Trophoblast cell (in vitro differentiated cells and primary cell): ENCODE data around the gene KRT1.

Source experiments
- DNase-seq, 2 donors: peaks; one replicate each; pipeline ENCODE4 v3.0.0-alpha.2; 2016
- H2AFZ ChIP-seq: 2 replicates; pipeline ENCODE4 v1.6.1; 2013; ENCODE audit warnings: low read length, moderate library complexity, mild to moderate bottlenecking; ENCODE audit not compliant: insufficient read depth, poor library complexity
- H2AK5ac ChIP-seq: 2 replicates; pipeline ENCODE4 v1.6.1; 2013; ENCODE audit warnings: mild to moderate bottlenecking, low read length
- H2BK120ac ChIP-seq: 2 replicates; pipeline ENCODE4 v1.6.1; 2013; ENCODE audit warnings: low read length, mild to moderate bottlenecking, moderate library complexity; ENCODE audit not compliant: insufficient read depth, poor library complexity
- H2BK12ac ChIP-seq: 2 replicates; pipeline ENCODE4 v1.6.1; 2013; ENCODE audit warnings: mild to moderate bottlenecking, low read length, moderate library complexity
- H2BK5ac ChIP-seq: 2 replicates; pipeline ENCODE4 v1.6.1; 2013; ENCODE audit warnings: low read length, low read depth, moderate library complexity, mild to moderate bottlenecking; ENCODE audit not compliant: poor library complexity
- H3K14ac ChIP-seq: 2 replicates; pipeline ENCODE4 v1.6.1; 2013; ENCODE audit warnings: mild to moderate bottlenecking, low read length
- H3K18ac ChIP-seq: 2 replicates; pipeline ENCODE4 v1.6.1; 2013; ENCODE audit warnings: mild to moderate bottlenecking, low read length
- H3K23ac ChIP-seq: 2 replicates; pipeline ENCODE4 v1.6.1; 2013; ENCODE audit warnings: low read length
- H3K27ac ChIP-seq: 2 replicates; pipeline ENCODE4 v1.5.1; 2013; ENCODE audit warnings: low read depth, mild to moderate bottlenecking, inconsistent platforms, low read length, moderate library complexity
- H3K27me3 ChIP-seq: 2 replicates; pipeline ENCODE4 v1.6.1; 2013; ENCODE audit warnings: inconsistent platforms, mild to moderate bottlenecking, low read length, moderate library complexity; ENCODE audit not compliant: insufficient read depth
- H3K36me3 ChIP-seq, 2 experiments: 1 replicate in 1 of 2; 2 replicates in 1 of 2; pipeline ENCODE4 v1.6.1; 2013; ENCODE audit warnings: low read length in 2 of 2, mild to moderate bottlenecking in 2 of 2, moderate library complexity in 1 of 2; ENCODE audit not compliant: insufficient read depth in 2 of 2, control insufficient read depth in 1 of 2
- H3K4ac ChIP-seq: 2 replicates; pipeline ENCODE4 v1.6.1; 2013; ENCODE audit warnings: low read depth, mild to moderate bottlenecking, low read length, moderate library complexity
- H3K4me1 ChIP-seq, 2 experiments: 1 replicate in 1 of 2; 2 replicates in 1 of 2; pipeline ENCODE4 v1.6.1; 2013; ENCODE audit warnings: low read length in 2 of 2, mild to moderate bottlenecking in 2 of 2, moderate library complexity in 1 of 2; ENCODE audit not compliant: insufficient read depth in 2 of 2, control insufficient read depth in 1 of 2
- H3K4me2 ChIP-seq: 2 replicates; pipeline ENCODE4 v1.6.1; 2013; ENCODE audit warnings: inconsistent platforms, mild to moderate bottlenecking, low read length, moderate library complexity
- H3K4me3 ChIP-seq: 2 replicates; pipeline ENCODE4 v1.5.1; 2013; ENCODE audit warnings: mild to moderate bottlenecking, low read depth, low read length, inconsistent platforms
- H3K79me1 ChIP-seq: one replicate; pipeline ENCODE4 v1.6.1; 2013; ENCODE audit warnings: low read length
- H3K79me2 ChIP-seq: 2 replicates; pipeline ENCODE4 v1.6.1; 2013; ENCODE audit warnings: low read length, mild to moderate bottlenecking; ENCODE audit not compliant: control insufficient read depth, insufficient read depth, poor library complexity
- H3K9ac ChIP-seq: 2 replicates; pipeline ENCODE4 v1.6.1; 2013; ENCODE audit warnings: mild to moderate bottlenecking, low read length
- H3K9me3 ChIP-seq: 2 replicates; pipeline ENCODE4 v1.6.1; 2013; ENCODE audit warnings: low read depth, mild to moderate bottlenecking, control low read depth, inconsistent platforms, low read length; ENCODE audit not compliant: insufficient read depth
- H4K12ac ChIP-seq: 2 replicates; pipeline ENCODE4 v1.6.1; 2013; ENCODE audit warnings: low read depth, mild to moderate bottlenecking, low read length, moderate library complexity
- H4K8ac ChIP-seq: 2 replicates; pipeline ENCODE4 v1.6.1; 2013; ENCODE audit warnings: low read depth, mild to moderate bottlenecking, low read length, moderate library complexity
- H4K91ac ChIP-seq: one replicate; pipeline ENCODE4 v1.6.1; 2013; ENCODE audit warnings: low read depth, mild to moderate bottlenecking, low read length, moderate library complexity
- WGBS: extraction: QIAGEN DNeasy Blood & Tissue Kit; methylation state at CpG from one replicate; pipeline ENCODE4 v1.1.7; 2013; ENCODE audit warnings: missing lambda C conversion rate; ENCODE audit not compliant: insufficient read length, insufficient coverage; ENCODE audit errors: extremely low coverage; 5-methylcytosine and 5-hydroxymethylcytosine counted together

KRT1 gene

GRCh38 chr12:52666471-52666870 lies 13.7 kb downstream of the KRT1 start:
- no peak overlapping the region for H3K14ac ChIP-seq
- no peak overlapping the region for H2AK5ac ChIP-seq
- no peak overlapping the region for H4K91ac ChIP-seq
- no peak overlapping the region for H3K23ac ChIP-seq
- no peak overlapping the region for H3K18ac ChIP-seq
- H3K36me3 ChIP-seq = no peaks in the 10 kb centered on the region
- H4K12ac ChIP-seq = no peak overlapping the region
- H3K27me3 ChIP-seq = no peaks in the 10 kb centered on the region
- no peak overlapping the region for H3K4me2 ChIP-seq
- H3K4me1 ChIP-seq = peaks cover 2 to 8% of the 10 kb centered on the region in 2 experiments
- H3K27ac ChIP-seq = no peak overlapping the region
- H3K9ac ChIP-seq = no peak overlapping the region
- no peak for DNase-seq
- no peaks in the 10 kb centered on the region for H3K9me3 ChIP-seq
- H2BK5ac ChIP-seq = no peak overlapping the region
- H3K79me2 ChIP-seq = no peaks in the 10 kb centered on the region
- no peak overlapping the region for H4K8ac ChIP-seq
- H3K4ac ChIP-seq = no peak overlapping the region
- no peaks in the 10 kb centered on the region for H3K79me1 ChIP-seq
- no peak overlapping the region for H2AFZ ChIP-seq
- H2BK120ac ChIP-seq = no peak overlapping the region
- WGBS = no CpG with 5 or more reads among the region's 3 CpGs
- no peak overlapping the region for H3K4me3 ChIP-seq
- no peak overlapping the region for H2BK12ac ChIP-seq

GRCh38 chr12:52663420-52663819 lies 16.8 kb downstream of the KRT1 start:
- Histone ChIP-seq H3K27ac (no peak overlapping the region), H3K79me2 (no peaks in the 10 kb centered on the region), H3K4me1 (no peaks in the 10 kb centered on the region), H3K4me2 (no peak overlapping the region), H2BK12ac (no peak overlapping the region), H3K9me3 (no peaks in the 10 kb centered on the region), H3K79me1 (no peaks in the 10 kb centered on the region), H3K4me3 (no peak overlapping the region), H2AK5ac (no peak overlapping the region), H2BK120ac (no peak overlapping the region), H3K23ac (no peak overlapping the region), H4K12ac (no peak overlapping the region), H3K14ac (no peak overlapping the region), H3K36me3 (no peaks in the 10 kb centered on the region), H2AFZ (no peak overlapping the region), H4K8ac (no peak overlapping the region), H4K91ac (no peak overlapping the region), H3K4ac (no peak overlapping the region), H2BK5ac (no peak overlapping the region), H3K27me3 (no peaks in the 10 kb centered on the region), H3K9ac (no peak overlapping the region), H3K18ac (no peak overlapping the region)
- DNase-seq = no peak

- H3K4ac ChIP-seq = no peak overlapping the region
- no peak overlapping the region for H3K9ac ChIP-seq
- no peak overlapping the region for H3K14ac ChIP-seq
- no peak overlapping the region for H4K8ac ChIP-seq
- H3K4me1 ChIP-seq = no peaks in the 10 kb centered on the region
- no peak overlapping the region for H2AFZ ChIP-seq
- H4K91ac ChIP-seq = no peak overlapping the region
- no peaks in the 10 kb centered on the region for H3K36me3 ChIP-seq
- no peak overlapping the region for H4K12ac ChIP-seq
- DNase-seq = no peak
- H3K27me3 ChIP-seq = no peaks in the 10 kb centered on the region
- no peak overlapping the region for H2BK12ac ChIP-seq
- H3K4me2 ChIP-seq = no peak overlapping the region
- no peak overlapping the region for H3K18ac ChIP-seq
- no peak overlapping the region for H2AK5ac ChIP-seq
- no peaks in the 10 kb centered on the region for H3K79me2 ChIP-seq
- H2BK120ac ChIP-seq = no peak overlapping the region
- H3K4me3 ChIP-seq = no peak overlapping the region
- H3K23ac ChIP-seq = no peak overlapping the region
- no peak overlapping the region for H2BK5ac ChIP-seq
- H3K9me3 ChIP-seq = no peaks in the 10 kb centered on the region
- H3K79me1 ChIP-seq = no peaks in the 10 kb centered on the region
- H3K27ac ChIP-seq = no peak overlapping the region
These were observed 17.3 kb downstream of the KRT1 start for GRCh38 chr12:52662918-52663229.

- Histone ChIP-seq H3K14ac (no peak overlapping the region), H3K4ac (no peak overlapping the region), H3K18ac (no peak overlapping the region), H2BK12ac (no peak overlapping the region), H3K36me3 (no peaks in the 10 kb centered on the region), H3K79me1 (no peaks in the 10 kb centered on the region), H3K9me3 (no peaks in the 10 kb centered on the region), H3K23ac (no peak overlapping the region), H3K9ac (no peak overlapping the region), H4K8ac (no peak overlapping the region), H3K4me3 (no peak overlapping the region), H4K12ac (no peak overlapping the region), H4K91ac (no peak overlapping the region), H3K27ac (no peak overlapping the region), H3K79me2 (no peaks in the 10 kb centered on the region), H3K4me1 (no peaks in the 10 kb centered on the region), H2AFZ (no peak overlapping the region), H3K4me2 (no peak overlapping the region), H2AK5ac (no peak overlapping the region), H3K27me3 (no peaks in the 10 kb centered on the region), H2BK120ac (no peak overlapping the region), H2BK5ac (no peak overlapping the region)
- WGBS = no CpG with 5 or more reads among the region's 10 CpGs
- DNase-seq = no peak
These were observed 17.9 kb downstream of the KRT1 start for GRCh38 chr12:52662093-52662917.
